Measurements from ENCODE around the gene SMAD3. TPM values are rescaled to one million over a fixed set of nuclear protein-coding genes. Genes with fewer than 3 reads are reported as not detected.

SMAD3 gene
- total and polyA plus RNA-seq, 10 of the 15 experiments (the other 5 are each of a cell fraction or from before 2014, with no cell fraction given) = 5.6 to 43.2 (median 16.0) TPM

- H3K27me3 ChIP-seq (replicated peaks in 1 of 2; ENCODE audit: control insufficient read depth in 2 of 2, insufficient read depth in 2 of 2, low read length in 1 of 2) = no peaks in the 10 kb centered on the region
- H4K20me1 ChIP-seq (ENCODE audit: control insufficient read depth, insufficient read depth) = no peaks in the 10 kb centered on the region
- no peak for FAIRE-seq
- H3K4me1 ChIP-seq (ENCODE audit: control insufficient read depth, insufficient read depth, low read length) = peaks cover 46% of the 10 kb centered on the region
- H3K27ac ChIP-seq (ENCODE audit: control insufficient read depth, insufficient read depth) = peak overlapping the region; percentile 81; the same call in 1 of the 2 replicates
- H3K4me3 ChIP-seq = no peak overlapping the region
- BruUV-seq (replicated peaks) = no TSS peak
- POLR2A ChIA-PET = no interaction called here
- DNase-seq (ENCODE audit: low read depth, low spot score) = no peak
- WGBS (ENCODE audit: insufficient coverage, insufficient replicate concordance, low lambda C conversion rate, missing lambda C conversion rate) = 100% methylated on average over 1 of the region's 1 CpG
- peak; percentile 21; the same call in 1 of the 3 replicates for ATAC-seq
- intact Hi-C loops (cut with micrococcal nuclease; ENCODE audit: unreplicated experiment) (loop anchor here (5.0 kb wide), 1 partner anchor 33 kb away; no protein-coding TSS in a partner anchor), in situ Hi-C loops (cut with MboI) (no loop called here)
- CTCF ChIA-PET = interaction anchor here (2.9 kb wide), 1 partner anchor 15 kb away, joined by 6 read pairs; no protein-coding TSS in a partner anchor
- no peak overlapping the region for H2AFZ ChIP-seq (ENCODE audit: control insufficient read depth, low read depth, low read length)
- RAD21 ChIA-PET (ENCODE audit: unreplicated experiment) = interaction anchor here (1.3 to 7.2 kb wide), 4 partner anchors 14 to 30 kb away, joined by 3 to 57 read pairs (median 14); no protein-coding TSS in a partner anchor
- H3K79me2 ChIP-seq (ENCODE audit: control insufficient read depth, insufficient read depth, low read length) = peaks cover 68% of the 10 kb centered on the region
- H3K9ac ChIP-seq (ENCODE audit: control insufficient read depth, insufficient read depth, low read length) = no peak overlapping the region
- H3K36me3 ChIP-seq (ENCODE audit: control insufficient read depth in 2 of 2, insufficient read depth in 2 of 2, low read length in 1 of 2) = peaks cover 0 to 5% of the 10 kb centered on the region in 2 experiments; a peak in 2 of 4 replicates
- peaks cover 6% of the 10 kb centered on the region for H3K9me3 ChIP-seq (replicated peaks; ENCODE audit: control insufficient read depth, insufficient read depth, low read length)
- TF ChIP-seq CHD2 (IDR thresholded peaks at IDR 0.05; ENCODE audit: borderline replicate concordance, low read depth, low read length) (no peak), HDAC6 (IDR thresholded peaks at IDR 0.05; ENCODE audit: unreplicated experiment) (no peak), ATF3 (IDR thresholded peaks at IDR 0.05; ENCODE audit: borderline replicate concordance, extremely low read depth, low read depth, low read length) (no peak), SREBF2 (IDR thresholded peaks at IDR 0.05; ENCODE audit: low read length) (no peak), ZNF217 (IDR thresholded peaks at IDR 0.05) (no peak), SP1 (IDR thresholded peaks at IDR 0.05; ENCODE audit: low read depth, low read length) (no peak), RFX5 (IDR thresholded peaks at IDR 0.05; ENCODE audit: low read depth, low read length) (no peak)
- SMC1A ChIA-PET (ENCODE audit: uncharacterized antibody, unreplicated experiment) = interaction anchor here (3.6 to 14.1 kb wide), 3 partner anchors 14 to 35 kb away, joined by 14 to 179 read pairs (median 77); no protein-coding TSS in a partner anchor
- no peak overlapping the region for H3K4me2 ChIP-seq (ENCODE audit: control insufficient read depth, insufficient read depth)
These were observed 50.2 kb downstream of the SMAD3 start for GRCh38 chr15:67115586-67115969.
